T1000 (cell line): ENCODE data around the gene TLX2.

Experiments
- DNase-seq: peaks from one replicate; lab custom pipeline; 2025; ENCODE audit warnings: mixed read lengths; lab: John Stamatoyannopoulos, UW

TLX2 gene

GRCh38 chr2:74511104-74511989 lies 2.9 kb upstream of the TLX2 start:
- DNase-seq: no peak

DNA sequence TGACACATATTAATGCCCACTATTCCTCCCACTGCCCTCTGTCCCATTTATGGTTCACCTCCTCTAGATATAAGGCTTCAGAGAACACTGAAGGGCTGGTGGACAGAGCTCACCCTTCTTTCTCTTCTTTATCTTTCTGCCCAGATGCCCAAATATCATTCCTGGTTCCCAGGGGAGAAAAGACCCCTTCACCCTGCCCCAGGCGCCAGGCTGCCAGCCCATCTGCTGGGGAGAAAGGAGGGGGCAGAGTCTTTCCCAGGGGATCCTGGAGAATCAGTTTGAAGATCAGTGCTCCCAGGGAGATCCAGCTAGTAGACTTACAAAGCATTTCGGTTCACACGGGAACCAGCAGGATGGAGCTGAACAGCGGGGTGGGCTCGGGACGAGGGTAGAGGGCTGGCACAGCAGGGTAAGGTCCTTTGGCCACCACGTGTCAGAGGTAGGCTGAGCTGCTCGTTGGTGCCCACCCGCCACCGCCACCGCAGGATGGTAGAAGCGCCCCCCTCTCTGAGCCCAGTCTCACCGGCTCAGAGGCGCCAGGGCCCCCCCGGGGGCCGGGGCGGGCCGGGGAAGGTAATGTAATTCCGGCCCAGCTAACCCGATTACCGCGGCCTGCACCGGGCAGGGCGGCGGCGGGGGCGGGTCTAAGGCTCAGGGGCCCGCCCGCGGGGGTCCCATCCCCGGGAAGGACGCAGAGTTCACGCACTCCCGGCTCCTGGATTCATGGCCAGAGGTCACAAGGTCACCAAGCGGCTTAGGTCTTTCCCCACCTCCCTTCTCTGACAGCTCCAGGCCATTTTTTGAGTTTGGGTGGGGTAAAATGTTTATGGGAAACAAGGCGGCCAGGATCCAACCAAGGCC lies 1.3 kb upstream of the TLX2 start:
- DNase-seq: no peak

GRCh38 chr2:74513605-74514367 lies 464 bp upstream of the TLX2 start:
- no peak for DNase-seq

GRCh38 chr2:74515271-74515980 lies 1.2 kb downstream of the TLX2 start:
- no peak for DNase-seq

GRCh38 chr2:74515981-74516633 lies 1.9 kb downstream of the TLX2 start:
- no peak for DNase-seq

GRCh38 chr2:74516650-74517049 lies 2.4 kb downstream of the TLX2 start:
- DNase-seq: no peak

DNA sequence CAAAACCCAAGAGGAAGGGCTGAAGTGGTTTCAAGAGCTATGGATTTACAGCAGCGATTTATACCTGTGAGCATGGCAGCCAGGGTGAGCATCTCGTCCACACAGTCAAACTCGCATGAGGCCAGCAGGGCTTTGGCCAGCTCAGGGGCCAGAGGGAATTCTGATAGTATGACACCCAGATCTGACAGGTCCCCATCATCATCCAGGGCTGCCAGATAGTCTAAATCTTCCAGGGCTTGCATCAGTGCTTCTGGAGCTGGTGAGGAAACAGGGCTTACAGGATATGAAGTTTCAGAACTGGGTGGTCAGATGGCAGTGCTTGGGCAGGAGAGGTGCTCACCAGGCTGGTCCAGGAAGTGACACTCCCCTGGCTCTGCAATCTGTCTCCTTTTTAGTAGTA lies 8.3 kb downstream of the TLX2 start:
- no peak for DNase-seq

GRCh38 chr2:74524005-74524404 lies 9.8 kb downstream of the TLX2 start:
- no peak for DNase-seq

- DNase-seq: no peak
Measured at GRCh38 chr2:74524955-74525716, 10.9 kb downstream of the TLX2 start.

- no peak for DNase-seq
Measured at GRCh38 chr2:74525717-74526648, 11.7 kb downstream of the TLX2 start, which contains the start of gene DQX1. Gene DQX1, minus strand, starts transcription at chr2:74526231. Its CDS starts 502 bp downstream, at chr2:74525729.

- DNase-seq: no peak
Measured at GRCh38 chr2:74526649-74527230, 12.5 kb downstream of the TLX2 start.

DNA sequence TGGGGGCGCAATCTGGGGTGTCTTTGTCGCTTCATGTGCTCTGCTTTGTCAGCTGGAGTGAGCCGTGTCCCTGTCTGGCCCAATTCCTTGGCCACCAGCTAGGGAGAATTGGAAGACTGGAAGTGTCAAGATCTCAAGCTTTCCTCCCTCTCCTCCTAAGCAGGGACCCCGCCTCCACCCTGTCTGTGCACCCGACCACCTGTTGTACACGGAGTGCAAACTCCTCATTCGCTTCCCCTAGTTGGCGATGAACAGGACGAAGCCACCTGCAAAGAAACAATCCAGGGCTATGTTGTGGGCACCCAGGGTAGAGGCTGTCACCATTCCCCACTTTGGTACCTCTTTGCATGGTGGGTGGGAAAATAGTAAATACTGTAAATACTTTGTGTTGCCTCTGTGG lies 13.5 kb downstream of the TLX2 start:
- DNase-seq: no peak

GRCh38 chr2:74528600-74529356 lies 14.5 kb downstream of the TLX2 start:
- no peak for DNase-seq

- DNase-seq: peak; percentile 97
Measured at GRCh38 chr2:74529357-74530238, 15.3 kb downstream of the TLX2 start, which contains the start of the genes AUP1 and HTRA2. Gene AUP1, minus strand, starts transcription at chr2:74529706. Its CDS starts 77 bp downstream, at chr2:74529629. Gene HTRA2, plus strand, starts transcription at chr2:74529933. Its CDS starts 74 bp downstream, at chr2:74530007.

GRCh38 chr2:74530239-74531187 lies 16.3 kb downstream of the TLX2 start:
- no peak for DNase-seq
